Lower lobe of right lung (tissue), 2 donors: ENCODE measurements around the gene OR52K2. TPM values are rescaled to one million over a fixed set of nuclear protein-coding genes. Genes with fewer than 3 reads are reported as not detected.
"Not testable (repeated sequence)": the region's sequence is repeated elsewhere in the genome, so short reads cannot be mapped to it uniquely, and the experiment has no call there.

Experiments
- ATAC-seq, 2 donors: fragments of 200-7000 bp; cut with Tn5 transposase; one replicate each; pipeline ENCODE4 v1.9.1; 2020 to 2022; ENCODE audit warnings: mild to moderate bottlenecking in 2 of 2, moderate library complexity in 2 of 2
- DNase-seq: peaks from one replicate; pipeline ENCODE4 v3.0.0-alpha.2; 2020
- H3K27ac ChIP-seq: fragments of 200-600 bp; one replicate; pipeline ENCODE4 v1.8.0; 2022
- H3K27me3 ChIP-seq: fragments of 200-600 bp; one replicate; pipeline ENCODE4 v1.8.0; 2022; ENCODE audit warnings: low read depth
- H3K36me3 ChIP-seq: fragments of 200-600 bp; one replicate; pipeline ENCODE4 v1.8.0; 2022; ENCODE audit warnings: mild to moderate bottlenecking
- H3K4me1 ChIP-seq: fragments of 200-600 bp; one replicate; pipeline ENCODE4 v1.8.0; 2022
- H3K4me3 ChIP-seq: fragments of 200-600 bp; one replicate; pipeline ENCODE4 v1.8.0; 2022; ENCODE audit warnings: mild to moderate bottlenecking
- H3K9me3 ChIP-seq: fragments of 200-600 bp; one replicate; pipeline ENCODE4 v1.8.0; 2022
- CTCF ChIP-seq: fragments of 200-600 bp; IDR thresholded peaks from one replicate; pipeline ENCODE4 v1.8.0; 2022; ENCODE audit warnings: antibody characterized with exemption, mild to moderate bottlenecking
- intact Hi-C: fragments of 100-400 bp; cut with DNase I; formaldehyde crosslinking; loops from one replicate; pipeline ENCODE4 v1.11.0; 2022
- long read RNA-seq: library from polyadenylated mRNA; unstranded; transcript quantifications from one replicate; pipeline ENCODE4 v2.0.0, GENCODE V29; 2021
- total RNA-seq: library from RNA; stranded (reverse); fragmentation: NEBNext Ultra II Directional; extraction: Animal tissue kit (Norgen Biotek cat#: 25700); gene quantifications from one replicate; pipeline ENCODE4 v1.2.1, GENCODE V29; 2021
- donor health status: DM: no; HTN: yes; CAD: no; lungs with severe emphysema.

The OR52K2 gene
- 0.47 TPM for total RNA-seq
- long read RNA-seq, result 0 reads

GRCh38 chr11:4448995-4449394, at the start of gene OR52K2:
TSS of gene OR52K2 (plus strand) at chr11:4449295. CDS start at chr11:4449340, 45 bp downstream.
- no peak for DNase-seq
- H3K27ac ChIP-seq, result no peak within 1 kb of the TSS
- H3K9me3 ChIP-seq, result no peaks in the 10 kb centered on the region
- no peak within 1 kb of the TSS for H3K4me3 ChIP-seq
- TF ChIP-seq CTCF, result no peak
- intact Hi-C loops, result no loop called here
- no peaks in the 10 kb centered on the region for H3K36me3 ChIP-seq
- no peaks in the 10 kb centered on the region for H3K4me1 ChIP-seq
- no peak for ATAC-seq
- H3K27me3 ChIP-seq, result no peaks in the 10 kb centered on the region

GRCh38 chr11:4406206-4406605, 42.9 kb upstream of the OR52K2 start:
- DNase-seq, H3K4me3 ChIP-seq, ATAC-seq, H3K9me3 ChIP-seq, H3K4me1 ChIP-seq, H3K27ac ChIP-seq, intact Hi-C loops, H3K36me3 ChIP-seq, H3K27me3 ChIP-seq: not testable (repeated sequence)

GRCh38 chr11:4416306-4416705, 32.8 kb upstream of the OR52K2 start:
- no peaks in the 10 kb centered on the region for H3K36me3 ChIP-seq
- no peaks in the 10 kb centered on the region for H3K27me3 ChIP-seq
- H3K4me1 ChIP-seq, result no peaks in the 10 kb centered on the region
- DNase-seq, result no peak
- H3K27ac ChIP-seq, result no peak overlapping the region
- intact Hi-C loops, result no loop called here
- H3K4me3 ChIP-seq, result no peak overlapping the region
- TF ChIP-seq CTCF, result no peak
- H3K9me3 ChIP-seq, result no peaks in the 10 kb centered on the region
- ATAC-seq, result no peak

GRCh38 chr11:4416816-4417215, 32.3 kb upstream of the OR52K2 start:
- intact Hi-C loops, result no loop called here
- no peak for TF ChIP-seq CTCF
- Histone ChIP-seq H3K27ac (no peak overlapping the region), H3K9me3 (no peaks in the 10 kb centered on the region), H3K27me3 (no peaks in the 10 kb centered on the region), H3K4me1 (no peaks in the 10 kb centered on the region), H3K4me3 (no peak overlapping the region), H3K36me3 (no peaks in the 10 kb centered on the region)
- ATAC-seq (no peak), DNase-seq (no peak)

GRCh38 chr11:4418403-4418802, 30.7 kb upstream of the OR52K2 start:
- Histone ChIP-seq H3K36me3 (no peaks in the 10 kb centered on the region), H3K27me3 (no peaks in the 10 kb centered on the region), H3K27ac (no peak overlapping the region), H3K9me3 (no peaks in the 10 kb centered on the region), H3K4me3 (no peak overlapping the region), H3K4me1 (no peaks in the 10 kb centered on the region)
- intact Hi-C loops, result no loop called here
- DNase-seq (no peak), ATAC-seq (no peak)
- TF ChIP-seq CTCF, result no peak

- intact Hi-C loops, result no loop called here
- H3K27ac ChIP-seq, result no peak overlapping the region
- H3K9me3 ChIP-seq, result no peaks in the 10 kb centered on the region
- H3K36me3 ChIP-seq, result no peaks in the 10 kb centered on the region
- ATAC-seq (no peak), DNase-seq (no peak)
- no peaks in the 10 kb centered on the region for H3K27me3 ChIP-seq
- no peak for TF ChIP-seq CTCF
- no peaks in the 10 kb centered on the region for H3K4me1 ChIP-seq
- H3K4me3 ChIP-seq, result no peak overlapping the region
These were observed 19.0 kb upstream of the OR52K2 start for GRCh38 chr11:4430051-4430450.
